HG03442 (cell line): ENCODE results near the gene SERPINA4.
A peak's percentile ranks its signal among the peaks of the same experiment; 100 is the strongest.

Experiments used
- ATAC-seq: cut with Tn5 transposase; IDR thresholded peaks from one replicate; pipeline ENCODE4 v1.9.1; 2021; ENCODE audit warnings: mild to moderate bottlenecking, moderate library complexity; ENCODE audit not compliant: unreplicated experiment

SERPINA4 gene

DNA sequence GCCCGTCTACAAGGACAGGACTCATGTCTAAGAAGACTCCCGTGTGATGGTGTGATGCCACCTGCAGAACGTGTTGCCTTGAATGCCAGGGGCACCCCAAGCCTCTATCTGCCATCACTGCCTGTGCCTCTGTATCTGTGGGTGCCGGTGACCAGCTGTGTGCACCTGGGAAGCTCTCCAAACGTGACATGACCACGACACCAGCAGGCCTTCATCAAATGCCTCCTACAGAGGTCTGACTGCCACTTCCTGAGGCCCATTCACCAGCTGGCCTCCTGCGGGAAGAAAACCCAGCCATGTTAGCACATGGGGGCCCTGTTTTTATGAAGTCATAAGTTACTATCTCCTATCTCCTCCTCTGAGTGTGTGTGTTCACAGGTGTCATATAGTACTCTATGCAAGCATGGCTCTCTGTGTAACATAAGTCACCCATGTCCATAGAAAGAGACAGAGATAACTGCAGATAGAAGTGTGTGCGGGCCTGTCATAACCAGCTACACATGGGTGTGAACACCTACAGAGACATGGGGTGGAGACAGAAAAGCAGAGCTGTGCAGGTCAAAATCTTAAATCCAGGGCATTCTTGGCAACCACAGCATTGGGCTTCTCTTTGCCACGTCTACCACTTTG is 18.3 kb upstream of the SERPINA4 start:
- ATAC-seq: no peak

DNA sequence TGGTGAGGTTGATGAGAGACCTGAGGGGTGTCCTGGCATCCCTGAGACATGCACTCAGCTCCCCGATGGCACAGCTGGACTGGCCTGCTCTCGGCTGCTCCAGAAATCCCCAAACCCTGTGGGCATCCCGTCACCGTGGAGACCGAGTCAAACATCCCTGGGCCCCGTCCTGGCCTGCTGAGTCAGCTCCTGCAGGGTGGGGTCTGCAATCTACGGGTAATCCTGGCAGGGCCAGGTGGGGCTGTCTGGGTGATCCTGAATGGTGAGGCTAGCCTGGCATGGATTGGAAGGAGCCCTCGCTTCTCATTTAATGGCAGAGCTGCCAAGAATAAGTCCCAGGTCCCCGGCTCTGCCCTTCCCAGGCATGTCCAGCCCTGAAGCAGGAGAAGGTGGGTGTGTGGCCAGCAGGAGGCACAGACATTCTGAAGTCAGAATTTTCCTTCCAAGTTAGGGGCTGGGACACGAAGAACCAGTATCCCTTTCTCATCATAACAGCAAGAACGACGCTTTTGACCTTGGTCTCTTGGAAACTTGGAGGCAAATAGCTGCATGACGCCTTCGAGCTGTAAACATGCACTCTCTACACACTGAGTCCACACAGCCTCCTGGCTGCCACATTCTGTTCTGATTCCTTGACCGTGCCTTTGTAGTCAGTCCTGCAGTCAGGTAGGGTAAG is 17.7 kb upstream of the SERPINA4 start:
- no peak for ATAC-seq

DNA sequence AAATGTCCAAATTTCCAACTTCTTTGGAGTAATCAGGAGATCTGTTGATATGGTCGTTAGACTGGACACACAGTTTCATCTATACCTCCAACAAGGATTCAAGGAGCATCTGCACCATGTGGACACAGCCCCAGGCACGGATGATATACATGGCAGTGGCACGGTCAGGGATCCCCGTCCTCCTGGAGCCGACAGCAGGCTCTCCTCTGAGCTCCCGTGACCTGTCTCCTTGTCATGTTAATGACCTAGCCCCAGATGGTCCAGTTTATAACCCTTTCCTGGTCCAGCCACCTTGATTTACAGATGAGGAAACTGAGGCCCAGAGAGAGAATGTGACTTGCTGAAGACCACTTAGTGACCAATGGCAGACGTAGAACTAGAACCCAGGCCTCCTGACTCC is 16.5 kb upstream of the SERPINA4 start:
- no peak for ATAC-seq

DNA sequence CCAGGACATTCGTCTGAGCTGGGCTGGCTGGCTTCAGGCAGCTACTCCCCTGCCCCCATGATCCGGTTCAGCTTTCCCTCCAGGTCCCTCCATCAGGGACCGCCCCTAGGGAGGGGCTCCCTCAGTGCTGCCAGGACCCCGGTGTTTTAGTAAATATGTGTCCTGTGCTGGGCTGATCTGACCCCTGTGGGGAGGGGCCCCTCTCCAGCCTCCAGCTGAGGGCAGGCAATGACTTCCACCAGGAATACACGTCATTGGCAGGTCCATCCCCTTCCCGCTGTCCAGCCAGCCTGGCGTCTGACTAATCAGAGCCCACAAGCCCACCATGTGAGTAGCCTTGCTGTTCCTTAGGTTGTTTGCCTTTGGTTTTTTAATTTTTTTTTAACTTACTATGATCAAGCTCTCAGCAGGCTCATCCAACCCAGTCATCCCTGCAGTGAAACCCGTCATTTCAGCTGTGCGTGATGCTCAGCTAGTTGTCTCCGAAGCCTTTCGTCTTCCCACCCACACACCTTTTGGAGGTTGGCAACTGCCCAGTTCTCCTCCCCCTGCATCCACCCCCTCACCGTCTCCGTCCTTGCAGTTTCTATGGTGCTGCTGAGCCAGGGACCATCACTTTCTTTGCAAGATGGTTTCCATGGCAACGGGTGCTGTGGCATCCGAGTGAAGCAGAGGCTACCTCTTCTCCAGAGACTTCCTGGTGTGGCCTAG is 16.0 kb upstream of the SERPINA4 start:
- no peak for ATAC-seq

DNA sequence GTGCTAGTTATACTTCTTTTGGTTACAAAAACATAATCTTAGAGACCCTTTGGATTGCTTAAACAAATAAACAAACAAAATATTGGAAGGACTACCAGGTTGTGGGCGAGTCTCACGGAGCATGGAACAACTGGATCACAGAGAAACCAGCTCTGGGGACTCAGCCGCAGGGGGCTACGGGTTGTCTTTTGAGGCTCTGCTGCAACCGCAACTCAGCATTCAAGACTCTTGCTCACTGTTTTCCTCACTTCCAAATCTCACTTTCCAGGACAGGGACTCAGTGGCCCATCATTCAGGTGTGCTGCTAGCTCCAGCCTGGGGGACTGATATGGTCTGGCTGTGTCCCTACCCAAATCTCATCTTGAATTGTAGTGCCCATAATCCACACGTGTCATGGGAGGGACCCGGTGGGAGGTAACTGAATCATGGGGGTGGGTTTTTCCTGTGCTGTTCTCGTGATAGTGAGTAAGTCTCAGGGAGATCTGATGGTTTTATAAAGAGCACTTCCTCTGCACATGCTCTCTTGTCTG is 14.0 kb upstream of the SERPINA4 start:
- ATAC-seq: no peak

DNA sequence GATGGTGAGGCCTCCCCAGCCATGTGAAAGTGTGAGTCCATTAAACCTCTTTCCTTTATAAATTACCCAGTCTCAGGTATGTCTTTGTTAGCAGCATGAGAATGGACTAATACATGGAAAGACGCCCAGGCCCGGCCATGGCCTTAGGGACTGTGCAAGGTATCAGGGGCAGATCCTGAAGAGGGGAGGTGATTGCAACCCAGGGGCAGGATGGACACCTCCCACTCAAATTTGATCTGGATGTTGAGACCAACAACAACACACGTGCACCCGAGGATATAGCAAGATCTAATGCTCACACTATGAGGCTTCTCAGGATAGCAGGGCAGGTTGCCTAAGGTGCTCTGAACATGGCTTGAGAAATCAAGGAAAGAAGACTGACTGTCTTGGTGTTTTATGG is 13.5 kb upstream of the SERPINA4 start:
- no peak for ATAC-seq

DNA sequence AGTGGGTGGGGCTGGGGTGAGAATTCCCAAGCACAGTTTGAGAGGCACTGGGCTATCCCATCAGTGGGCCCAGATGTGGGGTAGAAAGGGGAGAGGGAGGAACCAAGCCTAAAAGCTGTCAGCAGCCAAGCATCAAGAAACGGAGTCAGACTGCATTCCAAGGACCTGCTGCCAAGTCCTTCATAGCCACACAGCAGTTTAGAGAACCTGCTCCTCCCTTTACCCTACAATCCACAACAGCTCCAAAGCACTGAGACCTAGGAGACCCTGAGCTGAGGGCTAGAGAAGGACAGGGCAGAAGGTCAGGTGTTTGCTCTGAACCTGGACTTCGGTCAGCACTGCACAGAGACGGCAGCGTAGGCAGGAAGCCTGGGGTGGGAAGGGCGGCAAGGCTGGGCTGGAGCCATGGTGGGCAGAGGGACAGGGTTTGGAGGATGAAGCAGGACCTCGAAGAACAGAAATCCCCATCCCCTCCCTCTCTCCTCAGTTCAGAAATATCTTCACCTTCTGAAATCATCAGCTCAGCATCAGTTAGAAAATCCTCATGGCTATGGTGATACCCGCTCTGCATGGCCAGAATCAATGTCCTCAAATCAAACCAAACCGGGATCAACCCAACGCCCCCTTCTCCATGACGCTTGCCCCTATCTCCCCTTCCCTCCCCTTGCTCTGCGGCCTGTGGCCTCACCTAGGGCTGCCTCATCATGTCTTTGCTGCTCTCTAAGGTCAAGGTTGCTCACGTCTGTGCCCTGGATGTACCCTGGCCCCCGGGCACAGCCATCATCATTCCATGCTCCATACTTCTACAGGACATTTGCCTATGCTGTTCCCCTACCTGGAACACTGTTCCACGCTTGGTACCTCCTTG is 12.9 kb upstream of the SERPINA4 start:
- no peak for ATAC-seq

DNA sequence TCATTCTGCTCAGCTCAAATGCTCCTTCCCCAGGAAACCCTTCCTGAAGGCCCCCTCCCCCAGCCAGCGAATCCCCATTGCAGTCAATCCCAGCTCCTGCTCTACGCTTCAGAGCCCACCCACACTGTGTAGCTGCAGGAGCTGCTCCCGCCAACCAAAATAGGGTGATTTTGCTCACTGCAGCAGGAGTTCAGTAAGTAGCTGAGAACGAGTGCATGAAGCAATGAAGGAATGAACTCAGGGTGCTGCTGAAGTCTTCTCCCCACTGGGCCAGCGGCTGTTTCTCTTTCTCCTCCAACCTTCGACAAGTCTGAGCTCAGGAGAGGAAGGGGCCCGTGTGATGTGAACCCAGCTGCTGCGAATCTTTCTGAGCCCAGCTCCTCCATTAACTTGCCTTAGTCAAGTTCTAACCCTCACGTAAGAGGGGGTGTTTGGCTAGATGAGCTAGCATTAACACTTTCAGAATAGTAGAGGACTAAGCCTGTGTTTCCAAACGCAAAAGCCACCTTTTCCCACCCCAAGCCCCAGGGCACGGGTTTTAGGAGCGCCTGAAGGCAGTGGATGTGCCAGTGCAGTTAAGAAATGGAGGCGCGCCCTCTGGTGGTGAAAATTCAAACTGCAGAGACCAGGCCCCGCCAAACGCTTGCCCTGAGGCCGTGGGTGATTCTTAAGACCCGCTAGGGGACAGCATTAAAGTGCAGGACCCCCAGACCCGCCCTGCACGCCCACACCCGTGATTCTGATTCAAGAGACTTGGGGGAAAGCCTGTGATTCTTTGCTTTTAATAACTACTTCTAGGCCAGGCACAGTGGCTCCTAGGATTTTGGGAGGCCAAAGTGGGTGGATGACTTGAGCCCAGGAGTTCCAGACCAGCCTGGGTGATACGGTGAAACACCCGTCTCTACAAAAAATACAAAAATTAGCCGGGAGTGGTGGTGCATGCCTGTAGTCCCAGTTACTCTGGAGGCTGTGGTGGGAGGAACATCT is 11.9 kb upstream of the SERPINA4 start:
- ATAC-seq: peak; percentile 46

DNA sequence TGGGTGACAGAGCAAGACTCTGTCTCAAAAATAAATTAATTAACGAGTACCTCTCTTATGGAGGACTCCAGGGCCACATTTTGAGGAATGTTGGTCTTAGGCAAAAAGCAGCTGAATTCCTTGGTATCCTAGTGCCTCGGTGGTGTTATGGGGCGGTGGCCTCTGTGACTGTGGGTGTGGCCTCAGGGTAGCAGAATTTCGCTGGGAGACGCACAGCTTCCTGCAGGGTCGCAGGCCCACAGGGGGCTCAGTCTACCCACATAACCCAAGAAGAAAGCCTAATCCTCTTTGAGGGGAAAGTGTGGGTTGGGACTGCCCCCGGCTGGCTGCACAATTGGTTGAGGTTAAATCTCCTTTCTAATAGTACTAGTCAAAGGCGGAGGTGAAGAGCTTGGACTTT is 11.2 kb upstream of the SERPINA4 start:
- ATAC-seq: no peak

DNA sequence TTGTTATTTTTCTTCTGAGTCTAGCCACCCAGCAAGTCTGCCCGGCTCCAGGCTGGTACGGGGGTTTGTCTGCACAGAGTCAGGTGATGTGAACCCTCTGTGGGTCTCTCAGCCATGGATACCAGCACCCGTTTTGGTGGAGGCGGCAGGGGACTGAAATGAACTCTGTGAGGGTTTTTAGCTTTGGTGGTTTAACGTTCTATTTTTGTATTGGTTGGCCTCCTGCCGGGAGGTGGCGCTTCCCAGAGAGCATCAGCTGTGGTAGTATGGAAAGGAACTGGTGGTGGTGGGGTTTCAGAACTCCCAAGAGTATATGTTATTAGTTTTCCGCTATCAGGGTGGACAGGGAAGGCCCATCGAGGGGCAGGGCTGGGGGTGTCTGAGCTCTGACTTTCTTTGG is 5.3 kb upstream of the SERPINA4 start:
- ATAC-seq: no peak

DNA sequence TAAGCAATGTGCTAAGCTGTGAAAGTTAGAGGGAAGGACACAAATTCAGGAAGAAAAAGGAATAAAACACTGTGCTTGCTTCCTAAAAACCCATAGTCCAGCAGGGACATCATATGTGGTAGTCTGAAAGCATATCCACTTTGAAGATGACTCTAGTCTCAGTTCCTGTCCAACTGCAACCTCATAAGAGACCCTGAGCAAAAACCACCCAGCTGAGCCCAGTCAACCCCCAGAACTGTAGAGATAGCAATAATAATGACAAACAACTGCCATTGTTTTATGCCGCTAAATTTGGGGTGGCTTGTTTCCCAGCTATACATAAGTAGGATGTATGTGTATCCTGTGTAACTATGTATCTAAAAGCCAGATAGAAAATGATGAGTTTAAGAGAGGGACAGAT is 3.9 kb upstream of the SERPINA4 start:
- no peak for ATAC-seq

DNA sequence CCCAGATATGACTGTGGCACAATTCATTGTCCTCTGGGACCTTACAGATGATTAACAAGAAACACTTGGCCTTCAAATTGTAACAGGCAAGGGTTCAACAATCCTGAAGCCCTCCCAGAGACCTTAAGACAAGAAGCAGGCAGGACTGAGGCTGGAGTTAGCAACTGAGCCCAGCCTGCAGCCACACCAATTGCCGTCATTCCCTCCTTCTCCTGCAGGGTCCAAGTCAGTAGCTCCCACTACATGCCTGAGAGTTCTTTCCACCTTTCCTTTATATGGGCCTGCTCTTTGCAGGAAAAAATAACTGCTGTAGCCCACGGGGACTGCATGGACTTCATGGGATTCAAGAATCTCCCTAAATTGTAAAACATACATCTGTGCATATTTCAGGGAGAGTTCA is 2.4 kb upstream of the SERPINA4 start:
- ATAC-seq: no peak

DNA sequence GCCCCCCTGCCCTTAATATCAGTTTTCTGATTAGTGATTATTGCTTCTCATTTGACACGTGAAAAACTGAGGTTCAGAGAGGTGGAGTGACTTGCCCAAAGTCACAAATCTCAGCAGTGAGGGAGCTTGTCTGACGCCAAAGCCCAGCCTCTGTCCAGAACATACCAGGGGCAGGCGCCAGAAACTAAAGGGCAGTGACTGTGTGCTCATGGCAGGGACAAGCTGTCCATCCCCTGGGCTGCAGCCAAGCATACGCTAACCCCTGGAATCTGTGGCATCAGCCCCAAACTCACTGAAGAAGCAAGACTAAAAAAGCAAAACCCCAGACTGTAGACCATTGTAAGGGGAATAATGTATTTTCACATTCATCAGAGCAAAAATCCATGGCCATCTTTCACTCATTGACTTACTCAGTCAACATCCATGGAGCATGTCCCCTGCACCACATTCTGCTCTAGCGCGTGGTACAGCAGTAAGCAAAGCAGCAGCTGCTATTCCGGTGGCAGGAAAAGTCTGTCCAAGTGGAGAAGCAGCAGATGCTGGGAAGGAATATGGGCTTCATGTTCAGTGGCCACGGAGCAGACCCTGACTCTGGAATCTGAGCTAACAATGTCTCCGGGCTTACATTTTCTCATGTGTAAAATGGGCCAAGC is 1.5 kb upstream of the SERPINA4 start:
- ATAC-seq: no peak

DNA sequence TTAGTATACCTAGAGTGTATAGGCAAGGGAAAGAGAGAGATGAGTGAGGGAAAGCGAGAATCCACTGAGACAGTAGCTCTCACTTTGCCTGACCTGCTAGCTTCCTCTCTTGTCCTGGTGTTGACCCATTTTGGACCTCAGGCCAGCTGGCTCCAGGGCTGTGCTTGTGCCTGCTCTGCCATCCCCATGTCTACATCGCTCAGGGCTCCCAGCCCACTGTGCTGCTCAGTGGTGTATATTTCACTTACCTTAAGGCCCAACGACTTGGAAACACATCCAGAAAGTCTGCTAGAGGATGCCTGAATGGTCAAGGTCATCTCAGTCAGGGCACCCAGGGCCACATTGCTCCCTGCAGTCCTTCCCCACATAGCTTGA is 964 bp upstream of the SERPINA4 start:
- ATAC-seq: no peak

DNA sequence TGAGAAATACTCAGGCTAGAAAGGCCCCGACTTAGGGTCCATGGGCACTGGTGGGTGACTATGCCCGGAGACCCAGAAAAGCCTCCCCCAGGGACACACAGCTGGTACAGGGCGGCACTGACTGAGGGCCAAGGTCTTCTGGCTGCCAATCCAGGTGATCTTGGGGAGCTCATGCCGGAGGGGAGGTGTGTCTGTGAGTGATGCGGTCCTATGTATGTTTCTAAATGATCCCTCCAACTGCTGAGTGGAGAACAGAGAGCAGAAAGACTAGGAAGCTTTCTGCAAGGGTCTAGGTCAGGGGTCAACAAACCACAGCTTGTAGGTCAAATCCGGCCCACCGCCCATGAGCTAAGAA is 391 bp downstream of the SERPINA4 start:
- ATAC-seq: no peak

DNA sequence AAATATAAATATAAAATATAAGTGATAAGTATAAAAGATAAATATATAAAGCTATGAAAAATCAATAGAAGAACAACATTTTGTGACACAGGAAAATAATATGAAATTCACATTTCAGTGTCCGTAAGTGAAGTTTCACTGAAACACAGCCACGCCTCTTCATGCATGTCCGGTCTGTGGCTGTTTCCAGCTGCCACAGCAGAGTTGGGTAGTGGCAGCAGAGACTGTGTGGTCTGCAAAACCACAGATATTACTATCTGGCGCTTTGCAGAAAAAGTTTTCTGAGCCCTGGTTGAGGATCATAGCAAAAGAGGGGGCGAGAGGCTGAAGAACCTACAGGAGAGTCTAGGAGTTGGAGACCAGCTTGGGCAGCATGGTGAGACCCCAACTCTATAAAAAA is 780 bp downstream of the SERPINA4 start:
- ATAC-seq: no peak

DNA sequence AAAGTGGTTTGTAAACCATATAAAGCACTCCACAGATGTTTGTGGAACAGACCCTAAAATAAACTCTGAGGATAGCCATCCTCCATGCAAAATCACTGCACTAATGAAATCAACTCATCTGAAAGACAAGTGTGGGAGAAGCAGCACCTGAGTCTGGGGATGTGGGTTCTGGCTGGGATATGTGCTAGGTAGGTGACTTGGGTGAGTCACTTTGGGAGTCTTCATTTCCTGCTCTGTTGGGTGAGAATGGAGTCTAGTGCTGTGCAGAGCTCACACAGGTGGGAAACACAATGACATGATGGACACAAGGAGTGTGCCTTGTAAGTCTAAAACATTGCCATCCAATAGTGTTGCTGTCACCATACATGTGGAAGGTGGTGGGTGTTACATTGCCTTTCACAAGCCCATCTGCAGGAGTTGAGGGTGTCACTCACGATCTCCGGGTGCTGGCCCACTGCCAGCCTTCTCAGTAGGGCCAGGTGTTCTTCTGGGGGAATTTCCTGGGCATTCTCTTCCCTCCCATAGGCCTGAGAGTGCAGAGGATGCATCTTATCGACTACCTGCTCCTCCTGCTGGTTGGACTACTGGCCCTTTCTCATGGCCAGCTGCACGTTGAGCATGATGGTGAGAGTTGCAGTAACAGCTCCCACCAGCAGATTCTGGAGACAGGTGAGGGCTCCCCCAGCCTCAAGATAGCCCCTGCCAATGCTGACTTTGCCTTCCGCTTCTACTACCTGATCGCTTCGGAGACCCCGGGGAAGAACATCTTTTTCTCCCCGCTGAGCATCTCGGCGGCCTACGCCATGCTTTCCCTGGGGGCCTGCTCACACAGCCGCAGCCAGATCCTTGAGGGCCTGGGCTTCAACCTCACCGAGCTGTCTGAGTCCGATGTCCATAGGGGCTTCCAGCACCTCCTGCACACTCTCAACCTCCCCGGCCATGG is 2.0 kb downstream of the SERPINA4 start:
- ATAC-seq: no peak

DNA sequence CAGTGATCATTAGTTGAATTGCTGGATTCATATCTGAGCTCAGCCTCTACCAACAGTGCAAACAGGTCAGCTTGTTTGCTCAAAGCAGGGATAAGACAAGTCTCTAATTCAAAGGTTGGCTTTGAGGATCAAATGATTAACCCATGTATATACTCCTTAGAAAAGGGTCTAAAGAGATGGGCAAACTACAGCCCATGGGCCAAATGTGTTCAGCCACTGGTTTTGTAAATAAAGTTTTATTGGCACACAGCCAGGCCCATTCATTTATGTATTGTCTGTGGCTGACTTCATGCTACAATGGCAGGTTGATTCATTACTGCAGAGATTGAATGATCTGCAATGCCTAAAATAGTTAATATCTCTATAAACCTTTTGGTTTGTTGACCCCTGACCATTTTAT is 3.1 kb downstream of the SERPINA4 start:
- no peak for ATAC-seq

DNA sequence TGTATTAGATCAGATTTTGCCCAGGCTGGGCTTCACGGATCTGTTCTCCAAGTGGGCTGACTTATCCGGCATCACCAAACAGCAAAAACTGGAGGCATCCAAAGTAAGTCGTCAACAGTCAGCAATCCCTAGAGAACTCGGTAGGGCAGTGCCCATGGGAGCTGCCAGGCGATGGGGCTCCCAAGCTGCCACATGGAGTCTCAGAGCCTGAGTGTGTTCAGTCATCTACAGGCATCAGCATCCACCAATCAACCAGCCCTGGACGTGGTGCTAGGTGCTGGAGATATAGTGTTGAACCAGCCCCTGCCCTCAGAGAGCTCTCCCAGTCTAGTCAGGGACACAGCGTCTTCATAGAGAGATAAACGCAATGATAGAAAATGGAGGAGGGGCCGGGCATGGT is 6.9 kb downstream of the SERPINA4 start:
- ATAC-seq: no peak
